ENCODE data around the gene FAH. TPM values are rescaled to one million over a fixed set of nuclear protein-coding genes. Genes with fewer than 3 reads are reported as not detected.

FAH gene
- polyA plus RNA-seq, 1 donor from 2014 or later = 3.1 TPM

DNA sequence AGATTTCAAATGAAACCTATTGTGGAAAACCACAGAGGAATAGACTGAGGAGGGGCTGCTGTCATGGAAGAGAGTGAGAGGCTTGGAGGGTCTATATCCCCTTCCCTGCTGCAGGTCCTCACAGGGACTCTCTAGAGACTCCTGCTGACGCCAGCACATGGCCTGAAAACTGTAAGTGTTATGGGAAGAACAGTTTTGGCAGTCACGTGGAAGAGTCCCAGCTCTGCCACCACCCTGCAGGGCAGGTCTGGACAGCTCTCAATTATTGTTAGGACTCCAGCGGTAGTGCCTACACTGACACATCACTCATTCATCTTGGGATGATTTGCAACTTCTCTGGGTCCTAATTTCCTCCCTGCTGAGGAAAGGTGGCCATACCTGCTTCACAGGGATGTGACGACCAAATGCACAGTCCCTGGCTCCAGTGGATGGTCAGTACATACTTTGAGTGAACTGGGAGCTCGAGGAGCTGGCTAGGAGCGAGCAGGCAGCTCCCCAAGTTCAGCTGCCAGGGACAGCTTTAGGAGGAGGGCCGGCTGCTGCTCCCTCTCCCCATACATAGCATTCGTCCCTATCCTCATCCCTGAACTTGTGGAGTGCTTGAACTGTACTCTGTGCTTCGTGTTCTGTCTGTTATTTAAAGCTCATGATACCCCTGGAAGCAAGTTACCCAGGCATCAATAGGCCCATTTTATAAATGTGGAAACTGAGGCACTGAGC is 50.0 kb downstream of the FAH start:
- Histone ChIP-seq H3K9me2 (ENCODE audit: insufficient read depth, low read length) (no peaks in the 10 kb centered on the region), H3F3A (ENCODE audit: insufficient read depth, low read length, poor library complexity, severe bottlenecking) (no peaks in the 10 kb centered on the region), H3K9me3 (ENCODE audit: low read length) (no peaks in the 10 kb centered on the region), H3K27me3 (ENCODE audit: insufficient read depth, low read depth, low read length) (no peaks in the 10 kb centered on the region), H3K4me2 (ENCODE audit: low read length) (no peak overlapping the region), H3K79me2 (replicated peaks; ENCODE audit: insufficient read depth, low read length) (no peaks in the 10 kb centered on the region), H3K36me3 (ENCODE audit: insufficient read depth, low read length) (no peaks in the 10 kb centered on the region), H2AFZ (ENCODE audit: low read depth, low read length) (no peak overlapping the region), H3K9ac (ENCODE audit: low read length) (no peak overlapping the region), H4K20me1 (ENCODE audit: insufficient read depth) (no peaks in the 10 kb centered on the region), H3K27ac (ENCODE audit: low read length) (no peak overlapping the region), H3K4me3 (ENCODE audit: low read length) (no peak overlapping the region)
- TF ChIP-seq, protein P1, sequence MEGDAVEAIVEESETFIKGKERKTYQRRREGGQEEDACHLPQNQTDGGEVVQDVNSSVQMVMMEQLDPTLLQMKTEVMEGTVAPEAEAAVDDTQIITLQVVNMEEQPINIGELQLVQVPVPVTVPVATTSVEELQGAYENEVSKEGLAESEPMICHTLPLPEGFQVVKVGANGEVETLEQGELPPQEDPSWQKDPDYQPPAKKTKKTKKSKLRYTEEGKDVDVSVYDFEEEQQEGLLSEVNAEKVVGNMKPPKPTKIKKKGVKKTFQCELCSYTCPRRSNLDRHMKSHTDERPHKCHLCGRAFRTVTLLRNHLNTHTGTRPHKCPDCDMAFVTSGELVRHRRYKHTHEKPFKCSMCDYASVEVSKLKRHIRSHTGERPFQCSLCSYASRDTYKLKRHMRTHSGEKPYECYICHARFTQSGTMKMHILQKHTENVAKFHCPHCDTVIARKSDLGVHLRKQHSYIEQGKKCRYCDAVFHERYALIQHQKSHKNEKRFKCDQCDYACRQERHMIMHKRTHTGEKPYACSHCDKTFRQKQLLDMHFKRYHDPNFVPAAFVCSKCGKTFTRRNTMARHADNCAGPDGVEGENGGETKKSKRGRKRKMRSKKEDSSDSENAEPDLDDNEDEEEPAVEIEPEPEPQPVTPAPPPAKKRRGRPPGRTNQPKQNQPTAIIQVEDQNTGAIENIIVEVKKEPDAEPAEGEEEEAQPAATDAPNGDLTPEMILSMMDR (IDR thresholded peaks at IDR 0.05; ENCODE audit: poor library complexity, severe bottlenecking) = no peak
- no peak for TF ChIP-seq EZH2 (IDR thresholded peaks at IDR 0.05; ENCODE audit: borderline replicate concordance, insufficient read depth, low read length, poor library complexity, severe bottlenecking)
- TF ChIP-seq, protein P2, sequence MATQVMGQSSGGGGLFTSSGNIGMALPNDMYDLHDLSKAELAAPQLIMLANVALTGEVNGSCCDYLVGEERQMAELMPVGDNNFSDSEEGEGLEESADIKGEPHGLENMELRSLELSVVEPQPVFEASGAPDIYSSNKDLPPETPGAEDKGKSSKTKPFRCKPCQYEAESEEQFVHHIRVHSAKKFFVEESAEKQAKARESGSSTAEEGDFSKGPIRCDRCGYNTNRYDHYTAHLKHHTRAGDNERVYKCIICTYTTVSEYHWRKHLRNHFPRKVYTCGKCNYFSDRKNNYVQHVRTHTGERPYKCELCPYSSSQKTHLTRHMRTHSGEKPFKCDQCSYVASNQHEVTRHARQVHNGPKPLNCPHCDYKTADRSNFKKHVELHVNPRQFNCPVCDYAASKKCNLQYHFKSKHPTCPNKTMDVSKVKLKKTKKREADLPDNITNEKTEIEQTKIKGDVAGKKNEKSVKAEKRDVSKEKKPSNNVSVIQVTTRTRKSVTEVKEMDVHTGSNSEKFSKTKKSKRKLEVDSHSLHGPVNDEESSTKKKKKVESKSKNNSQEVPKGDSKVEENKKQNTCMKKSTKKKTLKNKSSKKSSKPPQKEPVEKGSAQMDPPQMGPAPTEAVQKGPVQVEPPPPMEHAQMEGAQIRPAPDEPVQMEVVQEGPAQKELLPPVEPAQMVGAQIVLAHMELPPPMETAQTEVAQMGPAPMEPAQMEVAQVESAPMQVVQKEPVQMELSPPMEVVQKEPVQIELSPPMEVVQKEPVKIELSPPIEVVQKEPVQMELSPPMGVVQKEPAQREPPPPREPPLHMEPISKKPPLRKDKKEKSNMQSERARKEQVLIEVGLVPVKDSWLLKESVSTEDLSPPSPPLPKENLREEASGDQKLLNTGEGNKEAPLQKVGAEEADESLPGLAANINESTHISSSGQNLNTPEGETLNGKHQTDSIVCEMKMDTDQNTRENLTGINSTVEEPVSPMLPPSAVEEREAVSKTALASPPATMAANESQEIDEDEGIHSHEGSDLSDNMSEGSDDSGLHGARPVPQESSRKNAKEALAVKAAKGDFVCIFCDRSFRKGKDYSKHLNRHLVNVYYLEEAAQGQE (IDR thresholded peaks at IDR 0.05; ENCODE audit: borderline replicate concordance) = no peak
- TF ChIP-seq SMC3 (conservative IDR thresholded peaks at IDR 0.05; ENCODE audit: poor library complexity) = no peak
- TF ChIP-seq EP300 (conservative IDR thresholded peaks at IDR 0.05; ENCODE audit: poor library complexity, severe bottlenecking) = no peak
- TF ChIP-seq TAF1 (IDR thresholded peaks at IDR 0.05; ENCODE audit: low read depth) = no peak
- no peak for TF ChIP-seq RAD21 (conservative IDR thresholded peaks at IDR 0.05)
- no peak for TF ChIP-seq MXI1 (conservative IDR thresholded peaks at IDR 0.05; ENCODE audit: poor library complexity, severe bottlenecking)
- TF ChIP-seq POLR2AphosphoS5 (IDR thresholded peaks at IDR 0.05) = no peak

DNA sequence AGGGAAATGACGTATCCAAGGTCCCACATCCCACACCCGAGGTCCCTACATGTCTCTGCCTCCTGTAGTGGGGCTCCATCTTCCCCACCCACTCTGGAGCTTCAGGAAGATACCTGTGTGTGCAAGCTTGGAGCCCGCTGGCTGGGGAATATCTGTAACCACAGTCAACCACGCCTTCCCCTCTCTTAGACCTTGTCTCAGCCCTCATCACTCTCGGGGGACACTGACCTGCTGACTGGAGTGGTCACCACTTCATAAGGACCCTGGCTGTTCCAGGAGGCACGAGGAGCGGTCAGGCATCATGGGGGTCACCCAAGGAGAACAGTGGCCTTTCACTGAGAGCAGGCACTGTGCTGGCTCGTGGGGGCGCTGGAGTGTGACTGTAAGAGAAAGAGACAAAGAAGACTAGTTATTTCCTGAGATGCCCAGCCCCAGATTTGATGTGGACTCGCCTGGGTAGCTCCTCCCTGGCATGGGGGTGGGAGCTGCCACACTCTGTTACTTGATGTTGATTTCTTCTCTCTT is 50.6 kb downstream of the FAH start:
- Histone ChIP-seq H3K79me2 (replicated peaks; ENCODE audit: insufficient read depth, low read length) (no peaks in the 10 kb centered on the region), H3K9me3 (ENCODE audit: low read length) (no peaks in the 10 kb centered on the region), H3K4me2 (ENCODE audit: low read length) (no peak overlapping the region), H3F3A (ENCODE audit: insufficient read depth, low read length, poor library complexity, severe bottlenecking) (no peaks in the 10 kb centered on the region), H3K4me3 (ENCODE audit: low read length) (no peak overlapping the region), H3K9ac (ENCODE audit: low read length) (no peak overlapping the region), H3K27me3 (ENCODE audit: insufficient read depth, low read depth, low read length) (no peaks in the 10 kb centered on the region), H3K36me3 (ENCODE audit: insufficient read depth, low read length) (no peaks in the 10 kb centered on the region), H3K9me2 (ENCODE audit: insufficient read depth, low read length) (no peaks in the 10 kb centered on the region), H4K20me1 (ENCODE audit: insufficient read depth) (no peaks in the 10 kb centered on the region), H3K27ac (ENCODE audit: low read length) (no peak overlapping the region), H2AFZ (ENCODE audit: low read depth, low read length) (no peak overlapping the region)
- TF ChIP-seq POLR2AphosphoS5 (IDR thresholded peaks at IDR 0.05) (no peak), EP300 (conservative IDR thresholded peaks at IDR 0.05; ENCODE audit: poor library complexity, severe bottlenecking) (no peak), RAD21 (conservative IDR thresholded peaks at IDR 0.05) (no peak), TAF1 (IDR thresholded peaks at IDR 0.05; ENCODE audit: low read depth) (no peak), EZH2 (IDR thresholded peaks at IDR 0.05; ENCODE audit: borderline replicate concordance, insufficient read depth, low read length, poor library complexity, severe bottlenecking) (no peak), SMC3 (conservative IDR thresholded peaks at IDR 0.05; ENCODE audit: poor library complexity) (no peak), MXI1 (conservative IDR thresholded peaks at IDR 0.05; ENCODE audit: poor library complexity, severe bottlenecking) (no peak)
- TF ChIP-seq, protein P1 (IDR thresholded peaks at IDR 0.05; ENCODE audit: poor library complexity, severe bottlenecking) = no peak
- TF ChIP-seq, protein P2 (IDR thresholded peaks at IDR 0.05; ENCODE audit: borderline replicate concordance) = no peak

All from neural cell (in vitro differentiated cells).